Natural killer cell (primary cell): ENCODE measurements around the gene ESR1. TPM values are rescaled to one million over a fixed set of nuclear protein-coding genes. Genes with fewer than 3 reads are reported as not detected.

Experiments
- ATAC-seq, 3 donors: fragments of 150-1000 bp in 2 of 3; fragments of 200-7000 bp in 1 of 3; cut with Tn5 transposase; 1 replicate in 1 of 3; 2 replicates in 2 of 3; pipeline ENCODE4 v1.10.0; 2021; ENCODE audit warnings: mild to moderate bottlenecking in 2 of 3, moderate library complexity in 2 of 3
- DNase-seq, 2 donors: peaks; one replicate each; pipeline versions ENCODE4 v3.0.0 to v3.0.0-alpha.2; 2013 to 2021; ENCODE audit warnings: mixed read lengths in 1 of 2
- H3K27ac ChIP-seq: one replicate; pipeline ENCODE4 v1.5.1; 2013; ENCODE audit warnings: mild to moderate bottlenecking, low read length
- H3K27me3 ChIP-seq: one replicate; pipeline ENCODE4 v1.6.1; 2013; ENCODE audit warnings: low read length; ENCODE audit not compliant: control insufficient read depth, insufficient read depth
- H3K36me3 ChIP-seq: one replicate; pipeline ENCODE4 v1.6.1; 2013; ENCODE audit warnings: low read length; ENCODE audit not compliant: control insufficient read depth, insufficient read depth
- H3K4me1 ChIP-seq: one replicate; pipeline ENCODE4 v1.6.1; 2013; ENCODE audit warnings: low read length; ENCODE audit not compliant: control insufficient read depth, insufficient read depth
- H3K4me3 ChIP-seq: one replicate; pipeline ENCODE4 v1.5.1; 2013; ENCODE audit warnings: low read length
- H3K9me3 ChIP-seq: one replicate; pipeline ENCODE4 v1.6.1; 2013; ENCODE audit warnings: low read length; ENCODE audit not compliant: control insufficient read depth, insufficient read depth
- H3K27ac Mint-ChIP-seq, 2 donors: one replicate each; pipeline ENCODE4 v1.8.0; 2022; ENCODE audit warnings: mild to moderate bottlenecking in 2 of 2, mixed read lengths in 2 of 2, moderate library complexity in 1 of 2
- H3K27me3 Mint-ChIP-seq, 2 donors: one replicate each; pipeline ENCODE4 v1.8.0; 2022; ENCODE audit warnings: low read depth in 2 of 2, mixed read lengths in 2 of 2
- H3K36me3 Mint-ChIP-seq: one replicate; pipeline ENCODE4 v1.8.0; 2022; ENCODE audit warnings: mixed read lengths
- H3K4me1 Mint-ChIP-seq, 2 donors: one replicate each; pipeline ENCODE4 v1.8.0; 2022; ENCODE audit warnings: mixed read lengths in 2 of 2
- H3K4me3 Mint-ChIP-seq: one replicate; pipeline ENCODE4 v1.8.0; 2022; ENCODE audit warnings: mild to moderate bottlenecking, moderate library complexity, mixed read lengths
- H3K9me3 Mint-ChIP-seq, 2 donors: one replicate each; pipeline ENCODE4 v1.8.0; 2022; ENCODE audit warnings: mixed read lengths in 2 of 2
- whole genome bisulfite sequencing: methylation state at CpG from one replicate; pipeline ENCODE4 v1.1.7; 2013; ENCODE audit warnings: missing lambda C conversion rate; ENCODE audit not compliant: insufficient coverage; 5-methylcytosine and 5-hydroxymethylcytosine counted together
- intact Hi-C: fragments of 100-400 bp; cut with micrococcal nuclease; formaldehyde crosslinking; loops from one replicate; pipeline ENCODE4 v1.14.2; 2022
- total RNA-seq, 4 donors: library from RNA; stranded (reverse); fragments of 120-200 nt in 1 of 4; gene quantifications; one replicate each; pipeline versions ENCODE4 v1.2.3 to v1.2.4, GENCODE V29; 2013 to 2022
- TF ChIP-seq, protein P1 (sequence below): fragments of 200-600 bp; IDR thresholded peaks from one replicate; pipeline ENCODE4 v1.8.0; 2022; ENCODE audit warnings: antibody characterized with exemption

Gene ESR1
- total RNA-seq, 3 donors from 2014 or later (not counting 1 experiment from before 2014, with no cell fraction given) = 0.11 to 0.64 (median 0.60) TPM

DNA sequence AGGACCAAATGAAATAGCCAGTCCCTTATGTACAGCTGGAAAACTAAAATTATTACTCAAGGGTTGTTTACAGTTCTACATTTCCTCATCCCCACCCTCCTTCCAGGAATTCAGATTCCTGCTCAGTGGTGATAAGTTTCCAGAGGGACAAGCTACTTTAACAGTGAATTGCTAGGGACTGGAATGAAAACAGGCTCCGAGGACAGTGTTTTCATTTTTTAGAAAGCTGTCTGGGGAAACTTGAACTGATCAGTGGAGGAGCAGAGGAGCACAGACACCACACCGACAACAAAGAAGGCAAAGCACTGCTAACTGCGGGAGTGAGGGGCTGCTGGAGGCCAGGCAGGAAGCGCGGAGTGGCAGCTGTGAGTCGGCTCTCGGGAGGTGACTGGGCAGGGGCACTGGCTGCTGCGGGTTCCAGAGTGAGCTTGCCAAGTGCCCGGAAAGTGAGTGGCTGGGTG, 322.2 kb downstream of the ESR1 start:
- H3K4me3 ChIP-seq = no peak overlapping the region
- Mint-ChIP-seq H3K27ac (peak overlapping the region; percentile 69 to 74), H3K4me3 (no peak overlapping the region), H3K9me3 (no peaks in the 10 kb centered on the region), H3K4me1 (peaks cover 4 to 8% of the 10 kb centered on the region in 2 donors), H3K36me3 (peaks cover 37% of the 10 kb centered on the region), H3K27me3 (no peaks in the 10 kb centered on the region)
- no peaks in the 10 kb centered on the region for H3K4me1 ChIP-seq
- H3K9me3 ChIP-seq = no peaks in the 10 kb centered on the region
- ATAC-seq (no peak), DNase-seq (no peak)
- no peaks in the 10 kb centered on the region for H3K27me3 ChIP-seq
- WGBS = 83% methylated on average over 9 of the region's 9 CpGs
- TF ChIP-seq, protein P1, sequence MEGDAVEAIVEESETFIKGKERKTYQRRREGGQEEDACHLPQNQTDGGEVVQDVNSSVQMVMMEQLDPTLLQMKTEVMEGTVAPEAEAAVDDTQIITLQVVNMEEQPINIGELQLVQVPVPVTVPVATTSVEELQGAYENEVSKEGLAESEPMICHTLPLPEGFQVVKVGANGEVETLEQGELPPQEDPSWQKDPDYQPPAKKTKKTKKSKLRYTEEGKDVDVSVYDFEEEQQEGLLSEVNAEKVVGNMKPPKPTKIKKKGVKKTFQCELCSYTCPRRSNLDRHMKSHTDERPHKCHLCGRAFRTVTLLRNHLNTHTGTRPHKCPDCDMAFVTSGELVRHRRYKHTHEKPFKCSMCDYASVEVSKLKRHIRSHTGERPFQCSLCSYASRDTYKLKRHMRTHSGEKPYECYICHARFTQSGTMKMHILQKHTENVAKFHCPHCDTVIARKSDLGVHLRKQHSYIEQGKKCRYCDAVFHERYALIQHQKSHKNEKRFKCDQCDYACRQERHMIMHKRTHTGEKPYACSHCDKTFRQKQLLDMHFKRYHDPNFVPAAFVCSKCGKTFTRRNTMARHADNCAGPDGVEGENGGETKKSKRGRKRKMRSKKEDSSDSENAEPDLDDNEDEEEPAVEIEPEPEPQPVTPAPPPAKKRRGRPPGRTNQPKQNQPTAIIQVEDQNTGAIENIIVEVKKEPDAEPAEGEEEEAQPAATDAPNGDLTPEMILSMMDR = no peak
- no peak overlapping the region for H3K27ac ChIP-seq
- peaks cover 82% of the 10 kb centered on the region for H3K36me3 ChIP-seq
- intact Hi-C loops = loop anchor here (10.0 kb wide), 1 partner anchor 455 kb away; no protein-coding TSS in a partner anchor

DNA sequence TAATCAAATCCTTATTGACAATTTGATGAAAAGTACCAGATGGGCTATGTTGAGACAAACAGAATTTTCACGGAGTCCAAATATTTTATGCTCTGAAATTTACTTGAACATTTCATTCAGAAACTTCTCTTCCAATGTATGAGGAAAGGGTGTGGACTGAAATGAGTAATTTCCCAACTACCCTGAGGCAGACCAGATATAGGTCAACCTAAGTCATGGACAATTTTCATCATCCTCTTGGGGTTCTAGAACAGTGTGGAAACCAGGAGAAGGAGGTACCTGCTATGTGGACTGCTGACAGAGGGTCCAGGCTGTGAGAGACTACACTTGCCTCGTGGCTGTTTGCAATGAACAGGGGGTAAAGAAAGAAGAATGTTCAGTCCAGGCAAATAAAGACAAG, 323.0 kb downstream of the ESR1 start:
- H3K27me3 Mint-ChIP-seq = no peaks in the 10 kb centered on the region
- Histone ChIP-seq H3K4me1 (no peaks in the 10 kb centered on the region), H3K9me3 (no peaks in the 10 kb centered on the region), H3K36me3 (peaks cover 87% of the 10 kb centered on the region), H3K27ac (no peak overlapping the region), H3K4me3 (no peak overlapping the region), H3K27me3 (no peaks in the 10 kb centered on the region)
- no peak for ATAC-seq
- DNase-seq = no peak
- 97% methylated on average over 2 of the region's 2 CpGs for WGBS
- H3K27ac Mint-ChIP-seq = peak overlapping the region; percentile 69 to 74
- no peak overlapping the region for H3K4me3 Mint-ChIP-seq
- intact Hi-C loops = no loop called here
- TF ChIP-seq, protein P1 = no peak
- peaks cover 4 to 8% of the 10 kb centered on the region in 2 donors for H3K4me1 Mint-ChIP-seq
- H3K36me3 Mint-ChIP-seq = peaks cover 37% of the 10 kb centered on the region
- no peaks in the 10 kb centered on the region for H3K9me3 Mint-ChIP-seq

DNA sequence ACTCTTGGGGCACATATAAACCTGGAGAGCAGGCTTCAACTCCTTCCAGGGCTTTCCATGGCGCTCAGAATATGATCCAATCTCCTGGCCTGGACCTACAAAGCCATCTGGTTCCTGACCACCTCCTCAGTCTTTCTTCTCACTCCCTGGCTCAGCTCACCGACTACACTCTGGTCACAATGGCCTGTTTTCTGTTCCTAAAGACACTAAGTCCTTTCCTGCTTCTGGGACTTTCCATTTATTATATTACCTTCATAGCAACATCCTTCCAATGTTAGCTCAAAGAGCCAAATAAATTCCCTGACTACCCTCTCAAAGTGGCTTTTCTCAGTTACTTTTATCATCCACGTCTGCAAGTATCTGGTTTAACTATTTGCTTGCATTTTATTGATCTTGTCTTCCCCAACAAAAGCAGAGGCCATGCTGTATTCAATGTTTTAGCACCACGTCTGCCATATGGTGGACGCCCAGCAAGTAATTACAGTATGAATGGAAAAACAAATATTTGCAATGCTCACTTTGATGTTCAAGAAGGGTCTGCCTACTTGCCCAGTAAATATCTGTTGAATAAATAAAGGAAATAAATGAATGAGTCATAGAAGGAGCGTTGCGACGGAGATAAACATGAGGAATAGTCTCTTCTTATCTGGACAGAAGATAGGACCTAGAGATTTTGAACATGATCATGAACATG, 328.4 kb downstream of the ESR1 start:
- H3K27me3 Mint-ChIP-seq = no peaks in the 10 kb centered on the region
- peaks cover 21% of the 10 kb centered on the region for H3K36me3 Mint-ChIP-seq
- intact Hi-C loops = no loop called here
- DNase-seq (no peak), ATAC-seq (no peak)
- H3K4me3 ChIP-seq = no peak overlapping the region
- peak overlapping the region; percentile 7 to 57 for H3K27ac Mint-ChIP-seq
- WGBS = 93% methylated on average over 8 of the region's 8 CpGs
- peaks cover 0 to 4% of the 10 kb centered on the region in 2 donors for H3K4me1 Mint-ChIP-seq
- no peaks in the 10 kb centered on the region for H3K9me3 Mint-ChIP-seq
- TF ChIP-seq, protein P1 = no peak
- H3K27me3 ChIP-seq = no peaks in the 10 kb centered on the region
- H3K4me1 ChIP-seq = no peaks in the 10 kb centered on the region
- H3K27ac ChIP-seq = no peak overlapping the region
- no peak overlapping the region for H3K4me3 Mint-ChIP-seq
- H3K36me3 ChIP-seq = peaks cover 89% of the 10 kb centered on the region
- no peaks in the 10 kb centered on the region for H3K9me3 ChIP-seq
